IPS-18c (cell line): ENCODE results near the gene EPHB2.

Experiments
- H3K4me3 ChIP-seq: 2 replicates; pipeline ENCODE4 v1.7.0; 2013; ENCODE audit warnings: low read depth, mild to moderate bottlenecking, low read length, moderate library complexity; ENCODE audit not compliant: insufficient read depth
- H3K9me3 ChIP-seq: one replicate; pipeline ENCODE4 v1.6.1; 2013; ENCODE audit warnings: mild to moderate bottlenecking, low read length, moderate library complexity; ENCODE audit not compliant: control insufficient read depth, insufficient read depth

EPHB2 gene

DNA sequence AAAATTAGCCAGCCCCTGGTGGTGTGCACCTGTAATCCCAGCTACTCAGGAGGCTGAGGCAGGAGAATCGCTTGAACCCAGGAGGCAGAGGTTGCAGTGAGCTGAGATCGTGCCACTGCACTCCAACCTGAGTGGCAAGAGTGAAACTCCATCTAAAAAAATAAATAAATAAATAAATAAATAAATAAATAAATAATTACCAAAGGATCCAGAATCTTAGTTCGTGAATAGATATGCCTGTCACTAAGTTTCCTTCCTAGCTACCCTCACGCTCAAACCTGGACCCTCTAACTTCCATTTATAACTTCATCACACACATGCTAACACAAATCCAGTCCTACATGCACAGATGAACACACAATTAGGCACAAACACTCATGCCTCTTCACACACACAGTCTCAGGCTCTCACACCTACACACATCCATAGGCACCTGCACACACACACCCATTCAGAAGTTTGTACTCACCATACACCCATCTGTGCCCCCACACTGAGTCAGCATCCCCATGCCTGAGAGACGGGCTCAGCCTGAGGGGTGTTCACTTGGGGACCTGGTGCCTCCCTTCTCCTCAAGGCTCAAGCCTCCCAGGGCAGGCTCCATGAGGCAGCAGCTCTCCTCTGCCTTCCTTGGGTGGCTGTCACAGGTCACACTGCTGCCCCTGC is 200.5 kb downstream of the EPHB2 start:
- Histone ChIP-seq H3K9me3 (no peaks in the 10 kb centered on the region), H3K4me3 (no peak overlapping the region)

- no peak overlapping the region for H3K4me3 ChIP-seq
Observed at GRCh38 chr1:22912311-22912710, 201.7 kb downstream of the EPHB2 start.

GRCh38 chr1:22913421-22914141 is 202.9 kb downstream of the EPHB2 start:
- H3K9me3 ChIP-seq = no peaks in the 10 kb centered on the region
- H3K4me3 ChIP-seq = no peak overlapping the region

More at GRCh38 chr1:22912311-22912710, 201.7 kb downstream of the EPHB2 start:
- no peaks in the 10 kb centered on the region for H3K9me3 ChIP-seq

DNA sequence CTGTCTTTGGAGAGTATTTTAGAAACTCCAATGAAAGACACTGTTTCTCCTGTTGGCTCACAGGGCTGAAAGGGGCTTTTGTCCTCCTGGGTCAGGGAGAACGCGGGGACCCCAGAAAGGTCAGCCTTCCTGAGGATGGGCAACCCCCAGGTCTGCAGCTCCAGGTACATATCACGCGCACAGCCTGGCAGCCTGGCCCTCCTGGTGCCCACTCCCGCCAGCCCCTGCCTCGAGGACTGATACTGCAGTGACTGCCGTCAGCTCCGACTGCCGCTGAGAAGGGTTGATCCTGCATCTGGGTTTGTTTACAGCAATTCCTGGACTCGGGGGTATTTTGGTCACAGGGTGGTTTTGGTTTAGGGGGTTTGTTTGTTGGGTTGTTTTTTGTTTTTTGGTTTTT is 203.5 kb downstream of the EPHB2 start:
- no peaks in the 10 kb centered on the region for H3K9me3 ChIP-seq
- no peak overlapping the region for H3K4me3 ChIP-seq

GRCh38 chr1:22914633-22915217 is 204.1 kb downstream of the EPHB2 start:
- H3K4me3 ChIP-seq = no peak overlapping the region
- H3K9me3 ChIP-seq = no peaks in the 10 kb centered on the region

DNA sequence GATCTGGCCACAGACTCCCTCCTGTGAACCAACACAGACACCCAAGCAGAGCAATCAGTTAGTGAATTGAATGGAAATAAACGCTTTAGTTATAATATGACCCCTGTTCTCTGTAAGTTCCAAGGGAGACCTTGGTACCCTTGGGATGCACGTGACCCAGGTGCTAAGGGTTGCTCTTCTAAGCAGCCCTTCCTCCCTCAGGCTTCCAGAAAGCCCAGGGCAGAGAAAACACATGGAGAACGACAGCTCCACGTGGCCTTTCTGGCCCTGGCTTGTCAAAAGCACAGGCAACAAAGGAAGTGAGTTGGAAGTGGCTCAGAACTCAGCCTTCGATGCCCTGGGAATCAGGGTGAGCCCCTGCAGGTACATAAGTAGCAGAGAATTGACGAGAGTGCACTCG is 204.6 kb downstream of the EPHB2 start:
- no peak overlapping the region for H3K4me3 ChIP-seq
- H3K9me3 ChIP-seq = no peaks in the 10 kb centered on the region

- no peaks in the 10 kb centered on the region for H3K9me3 ChIP-seq
- no peak overlapping the region for H3K4me3 ChIP-seq
Observed at GRCh38 chr1:22915816-22916470, 205.3 kb downstream of the EPHB2 start.

- H3K9me3 ChIP-seq = no peaks in the 10 kb centered on the region
- no peak overlapping the region for H3K4me3 ChIP-seq
Observed at GRCh38 chr1:22916471-22916820, 205.8 kb downstream of the EPHB2 start.

DNA sequence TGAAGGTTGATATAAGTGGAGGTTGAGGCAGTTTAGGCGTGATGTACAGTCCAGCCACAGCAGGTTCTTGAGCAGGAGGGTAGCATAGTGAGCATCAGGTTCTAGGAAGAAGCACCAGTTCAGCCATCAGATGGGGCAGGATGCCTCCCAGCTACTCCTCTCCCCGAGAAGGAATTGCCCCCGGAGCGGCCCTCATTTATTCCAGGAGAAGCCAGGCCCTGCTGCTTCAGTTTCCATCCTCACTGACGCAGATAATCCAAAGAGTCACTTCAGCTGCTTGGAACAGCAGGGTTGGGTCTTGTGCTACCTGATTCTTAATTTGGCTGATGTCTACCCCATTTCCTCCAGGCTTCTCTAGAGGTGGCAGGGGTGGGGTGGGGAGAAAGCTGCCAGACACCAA is 207.3 kb downstream of the EPHB2 start:
- no peaks in the 10 kb centered on the region for H3K9me3 ChIP-seq
- H3K4me3 ChIP-seq = no peak overlapping the region

DNA sequence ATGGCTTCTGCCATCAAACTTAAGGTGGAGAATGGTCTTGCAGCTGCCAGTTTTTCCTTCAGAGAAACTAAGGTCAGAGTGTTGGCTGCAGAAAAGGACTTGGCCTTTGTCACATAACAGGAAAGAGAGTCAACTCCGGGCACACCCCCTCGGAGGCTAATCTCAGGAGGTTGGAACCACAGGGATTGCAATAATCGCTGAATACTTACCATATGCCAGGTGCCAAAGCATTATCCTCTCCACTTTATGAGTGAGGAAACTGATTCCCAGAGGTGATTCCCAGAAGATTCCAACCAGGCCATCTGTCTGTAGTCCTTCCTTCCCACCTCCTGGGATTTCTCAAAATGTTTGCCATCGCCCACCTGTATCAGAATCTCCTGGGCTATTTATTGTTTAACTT is 208.0 kb downstream of the EPHB2 start:
- H3K4me3 ChIP-seq = no peak overlapping the region
- H3K9me3 ChIP-seq = no peaks in the 10 kb centered on the region

DNA sequence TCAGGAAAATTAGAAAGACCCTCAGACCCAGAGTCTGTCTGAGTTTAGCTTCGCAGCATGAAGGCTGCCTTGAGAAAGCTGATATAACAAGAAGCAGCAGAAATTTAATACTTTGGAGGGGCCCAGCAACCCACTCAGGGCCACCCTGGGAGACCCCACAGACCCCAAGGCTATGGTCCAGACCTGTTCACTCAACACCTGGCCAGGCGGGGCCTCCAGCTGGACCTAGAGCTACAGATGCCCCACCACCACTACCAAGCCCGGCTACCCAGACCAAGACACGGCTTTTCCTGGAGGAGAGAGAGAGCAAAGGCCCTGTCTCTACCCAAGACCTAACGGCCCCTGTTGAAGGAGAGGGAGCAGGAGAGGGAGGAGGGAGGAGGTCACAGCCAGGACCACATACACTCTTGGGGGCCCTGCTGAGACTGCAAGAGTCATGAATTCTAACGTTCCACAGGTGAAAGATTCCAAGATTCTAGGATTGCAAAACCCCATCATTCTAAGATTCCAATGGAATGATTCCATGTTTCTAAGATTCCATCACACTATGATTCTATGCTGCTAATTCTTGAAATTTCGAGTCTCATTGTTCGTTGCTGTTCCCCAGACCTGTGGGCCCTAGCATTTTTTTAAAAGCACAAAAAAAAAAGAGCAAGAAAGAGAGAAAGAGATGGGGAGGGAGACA is 208.8 kb downstream of the EPHB2 start:
- no peaks in the 10 kb centered on the region for H3K9me3 ChIP-seq
- no peak overlapping the region for H3K4me3 ChIP-seq

DNA sequence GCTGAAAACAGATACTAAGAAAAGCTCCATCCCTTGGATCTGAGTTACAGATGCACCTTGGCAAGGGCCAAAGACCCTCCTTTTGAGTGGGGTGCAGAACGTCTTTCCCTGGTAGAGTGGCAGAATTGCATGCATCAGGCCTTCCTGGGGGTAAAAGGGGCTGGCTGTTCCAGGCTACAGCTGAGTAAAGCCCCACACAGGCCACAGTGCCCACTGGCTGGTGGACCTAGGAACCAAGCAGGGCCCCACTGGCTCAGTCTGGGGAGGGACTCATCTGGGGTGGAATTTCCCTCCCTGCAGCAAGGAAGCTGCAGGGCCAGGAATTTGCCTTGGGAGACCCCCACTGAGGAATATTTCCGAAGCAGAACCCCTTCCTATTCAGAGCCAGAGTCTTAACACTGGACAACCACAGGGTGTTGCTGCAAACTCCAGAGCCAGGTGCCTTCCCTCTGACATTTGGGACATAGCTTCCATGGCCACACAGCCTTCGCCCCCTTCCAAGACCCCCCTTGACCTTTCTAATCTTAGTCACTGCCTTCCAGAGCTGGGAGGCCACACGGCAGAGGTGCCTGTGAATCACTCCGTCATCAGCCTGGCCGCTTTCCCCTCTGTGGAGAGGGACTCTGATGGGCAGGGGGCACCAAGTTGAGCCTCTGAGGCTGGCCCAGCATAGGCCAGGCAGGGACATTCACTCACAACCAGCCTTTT is 209.5 kb downstream of the EPHB2 start:
- Histone ChIP-seq H3K4me3 (no peak overlapping the region), H3K9me3 (no peaks in the 10 kb centered on the region)

- Histone ChIP-seq H3K9me3 (no peaks in the 10 kb centered on the region), H3K4me3 (no peak overlapping the region)
Observed at GRCh38 chr1:22920734-22921451, 210.3 kb downstream of the EPHB2 start.

DNA sequence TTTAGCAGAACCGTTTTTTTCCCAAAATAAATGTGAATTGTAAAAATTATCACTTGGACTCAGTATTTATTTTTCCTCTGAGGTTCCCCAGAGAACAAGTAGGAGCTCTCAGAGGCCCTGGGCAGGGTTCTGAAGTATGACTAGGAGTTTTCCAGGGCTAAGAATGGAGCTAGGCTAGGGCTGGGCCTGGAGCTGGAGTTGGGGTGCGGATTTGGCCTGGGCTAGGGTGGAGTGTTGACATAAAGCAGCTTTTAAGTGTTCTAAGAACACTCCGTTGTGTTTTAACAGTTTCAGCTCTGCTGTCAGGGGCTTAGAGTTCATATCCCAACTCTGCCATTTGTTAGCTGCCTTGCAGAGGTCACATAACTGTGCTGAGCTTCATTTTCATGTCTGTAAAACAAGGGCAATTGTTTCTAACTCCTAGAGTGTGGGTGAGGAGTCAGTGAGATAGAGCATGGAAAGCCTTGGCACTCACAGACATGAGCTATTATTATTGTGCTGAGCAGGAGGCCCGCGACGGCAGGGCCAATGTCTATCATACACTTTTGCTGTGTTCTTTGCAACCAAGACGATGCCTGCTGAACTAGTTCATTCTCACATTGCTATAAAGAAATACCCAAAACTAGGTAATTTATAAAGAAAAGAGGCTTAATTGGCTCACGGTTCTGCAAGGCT is 210.9 kb downstream of the EPHB2 start:
- Histone ChIP-seq H3K9me3 (no peaks in the 10 kb centered on the region), H3K4me3 (no peak overlapping the region)

- no peak overlapping the region for H3K4me3 ChIP-seq
- no peaks in the 10 kb centered on the region for H3K9me3 ChIP-seq
Observed at GRCh38 chr1:22922640-22923039, 212.0 kb downstream of the EPHB2 start.

GRCh38 chr1:22925111-22925510 is 214.5 kb downstream of the EPHB2 start:
- Histone ChIP-seq H3K4me3 (no peak overlapping the region), H3K9me3 (no peaks in the 10 kb centered on the region)
